Measurements from ENCODE around the gene CDS1. TPM values are rescaled to one million over a fixed set of nuclear protein-coding genes. Genes with fewer than 3 reads are reported as not detected.

Gene CDS1
- total and polyA plus RNA-seq, 2 of the 8 experiments (the other 6 are each of a cell fraction or from before 2014, with no cell fraction given) = 8.7 to 13.9 TPM

DNA sequence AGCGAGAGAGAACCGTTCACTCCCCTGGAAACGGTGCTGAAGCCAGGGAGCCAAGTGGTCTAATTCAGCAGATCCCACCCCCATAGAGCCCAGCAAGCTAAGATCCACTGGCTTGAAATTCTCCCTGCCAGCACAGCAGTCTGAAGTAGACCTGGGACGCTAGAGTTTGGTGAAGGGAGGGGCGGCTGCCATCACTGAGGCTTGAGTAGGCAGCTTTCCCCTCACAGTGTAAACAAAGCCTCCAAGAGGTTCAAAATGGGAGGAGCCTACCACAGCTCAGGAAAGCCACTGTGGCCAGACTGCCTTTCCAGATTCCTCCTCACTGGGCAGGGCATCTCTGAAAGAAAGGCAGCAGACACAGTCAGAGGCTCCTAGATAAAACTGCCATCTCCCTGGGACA is 37.8 kb upstream of the CDS1 start (continued):
- TF ChIP-seq EP300 (IDR thresholded peaks at IDR 0.05; ENCODE audit: borderline replicate concordance in 1 of 2, low read depth in 2 of 2, low read length in 2 of 2) (no peak), SIN3A (conservative IDR thresholded peaks at IDR 0.05 in 1 of 2, IDR thresholded peaks at IDR 0.05 in 1 of 2; ENCODE audit: low read depth in 1 of 2, low read length in 2 of 2) (no peak)

All from H1 (cell line).